Measurements from ENCODE around the gene RNPEPL1.

Gene RNPEPL1

GRCh38 chr2:240529344-240529999 lies 38.8 kb upstream of the RNPEPL1 start:
- TF ChIP-seq GABPA (IDR thresholded peaks at IDR 0.05; ENCODE audit: low read depth) = no peak
- TF ChIP-seq CTCF (IDR thresholded peaks at IDR 0.05; ENCODE audit: insufficient read depth, low read length) = no peak
- no peak for TF ChIP-seq REST (IDR thresholded peaks at IDR 0.05; ENCODE audit: insufficient replicate concordance, low read depth)
- TF ChIP-seq SPI1 (IDR thresholded peaks at IDR 0.05; ENCODE audit: borderline replicate concordance, low read depth) = no peak
- TF ChIP-seq POLR2AphosphoS5 (IDR thresholded peaks at IDR 0.05; ENCODE audit: low read depth) = no peak
- H3K4me3 ChIP-seq (replicated peaks; ENCODE audit: insufficient read depth, low read length) = no peak overlapping the region

GRCh38 chr2:240530181-240530580 lies 38.1 kb upstream of the RNPEPL1 start:
- DNase-seq (ENCODE audit: low read depth in 1 of 2, low spot score in 1 of 2) = no peak
- TF ChIP-seq SPI1 (IDR thresholded peaks at IDR 0.05; ENCODE audit: borderline replicate concordance, low read depth) = no peak
- TF ChIP-seq CTCF (IDR thresholded peaks at IDR 0.05; ENCODE audit: insufficient read depth, low read length) = no peak
- TF ChIP-seq GABPA (IDR thresholded peaks at IDR 0.05; ENCODE audit: low read depth) = no peak
- no peak for TF ChIP-seq POLR2AphosphoS5 (IDR thresholded peaks at IDR 0.05; ENCODE audit: low read depth)
- no peak for TF ChIP-seq REST (IDR thresholded peaks at IDR 0.05; ENCODE audit: insufficient replicate concordance, low read depth)
- H3K27ac ChIP-seq (replicated peaks) = no peak overlapping the region
- H3K4me3 ChIP-seq (replicated peaks; ENCODE audit: insufficient read depth, low read length) = no peak overlapping the region
- H3K27me3 ChIP-seq (ENCODE audit: insufficient read depth, poor library complexity, severe bottlenecking) = no peaks in the 10 kb centered on the region

More at GRCh38 chr2:240529344-240529999, 38.8 kb upstream of the RNPEPL1 start:
- Histone ChIP-seq H3K27me3 (ENCODE audit: insufficient read depth, poor library complexity, severe bottlenecking) (no peaks in the 10 kb centered on the region), H3K27ac (replicated peaks) (no peak overlapping the region)
- no peak for DNase-seq (ENCODE audit: low read depth in 1 of 2, low spot score in 1 of 2)

GRCh38 chr2:240531038-240531437 lies 37.2 kb upstream of the RNPEPL1 start:
- no peak overlapping the region for H3K4me3 ChIP-seq (replicated peaks; ENCODE audit: insufficient read depth, low read length)
- H3K27ac ChIP-seq (replicated peaks) = no peak overlapping the region
- TF ChIP-seq GABPA (IDR thresholded peaks at IDR 0.05; ENCODE audit: low read depth) = no peak
- no peak for TF ChIP-seq POLR2AphosphoS5 (IDR thresholded peaks at IDR 0.05; ENCODE audit: low read depth)
- TF ChIP-seq CTCF (IDR thresholded peaks at IDR 0.05; ENCODE audit: insufficient read depth, low read length) = no peak
- no peak for TF ChIP-seq REST (IDR thresholded peaks at IDR 0.05; ENCODE audit: insufficient replicate concordance, low read depth)
- TF ChIP-seq SPI1 (IDR thresholded peaks at IDR 0.05; ENCODE audit: borderline replicate concordance, low read depth) = no peak
- no peaks in the 10 kb centered on the region for H3K27me3 ChIP-seq (ENCODE audit: insufficient read depth, poor library complexity, severe bottlenecking)
- DNase-seq (ENCODE audit: low read depth in 1 of 2, low spot score in 1 of 2) = no peak

All from HL-60 (cell line).